Measurements from ENCODE around the gene OR4Q2.
"Not testable (repeated sequence)": the region's sequence is repeated elsewhere in the genome, so short reads cannot be mapped to it uniquely, and the experiment has no call there.

Gene OR4Q2

GRCh38 chr14:20001863-20002262 is at the start of gene OR4Q2:
TSS of gene OR4Q2 (plus strand) at chr14:20002163.
- no peak within 1 kb of the TSS for H3K27ac ChIP-seq
- H3K4me3 ChIP-seq = no peak within 1 kb of the TSS

GRCh38 chr14:19969735-19970134 is 32.2 kb upstream of the OR4Q2 start:
- not testable (repeated sequence) for H3K4me3 ChIP-seq, H3K27ac ChIP-seq

GRCh38 chr14:19974844-19975243 is 27.1 kb upstream of the OR4Q2 start:
- Histone ChIP-seq H3K27ac (no peak overlapping the region), H3K4me3 (no peak overlapping the region)

GRCh38 chr14:19975291-19975690 is 26.7 kb upstream of the OR4Q2 start, which contains the start of gene OR4K15:
TSS of gene OR4K15 (plus strand) at chr14:19975591. CDS start at chr14:19975591, 0 bp downstream.
- no peak within 1 kb of the TSS for H3K27ac ChIP-seq

GRCh38 chr14:19993438-19993837 is 8.5 kb upstream of the OR4Q2 start:
- no peak overlapping the region for H3K4me3 ChIP-seq

More at GRCh38 chr14:19975291-19975690, 26.7 kb upstream of the OR4Q2 start, which contains the start of gene OR4K15:
- H3K4me3 ChIP-seq = no peak within 1 kb of the TSS

GRCh38 chr14:20002319-20002718 is 356 bp downstream of the OR4Q2 start:
- H3K27ac ChIP-seq = no peak overlapping the region

More at GRCh38 chr14:19993438-19993837, 8.5 kb upstream of the OR4Q2 start:
- no peak overlapping the region for H3K27ac ChIP-seq

GRCh38 chr14:20008156-20008555 is 6.2 kb downstream of the OR4Q2 start:
- H3K4me3 ChIP-seq = no peak overlapping the region
- no peak overlapping the region for H3K27ac ChIP-seq

More at GRCh38 chr14:20002319-20002718, 356 bp downstream of the OR4Q2 start:
- H3K4me3 ChIP-seq = no peak overlapping the region

GRCh38 chr14:20019257-20019865 is 17.4 kb downstream of the OR4Q2 start, which contains the start of gene OR4K14:
TSS of gene OR4K14 (minus strand) at chr14:20019307. CDS start at chr14:20015193, 4,114 bp downstream.
- no peak within 1 kb of the TSS for H3K4me3 ChIP-seq
- H3K27ac ChIP-seq = no peak within 1 kb of the TSS

- Histone ChIP-seq H3K27ac (no peak overlapping the region), H3K4me3 (no peak overlapping the region)
Measured at GRCh38 chr14:20031058-20031457, 29.1 kb downstream of the OR4Q2 start.

- H3K4me3 ChIP-seq = no peak overlapping the region
Measured at GRCh38 chr14:20035449-20035848, 33.5 kb downstream of the OR4Q2 start.

GRCh38 chr14:20035938-20036337 is 34.0 kb downstream of the OR4Q2 start, which contains the start of gene OR4K13:
TSS of gene OR4K13 (minus strand) at chr14:20036038. CDS start at chr14:20034758, 1,280 bp downstream.
- H3K27ac ChIP-seq = no peak within 1 kb of the TSS
- H3K4me3 ChIP-seq = no peak within 1 kb of the TSS

More at GRCh38 chr14:20035449-20035848, 33.5 kb downstream of the OR4Q2 start:
- H3K27ac ChIP-seq = no peak overlapping the region

- no peak overlapping the region for H3K27ac ChIP-seq
Measured at GRCh38 chr14:20044243-20044642, 42.3 kb downstream of the OR4Q2 start.

GRCh38 chr14:20048202-20048601 is 46.2 kb downstream of the OR4Q2 start:
- no peak overlapping the region for H3K4me3 ChIP-seq
- no peak overlapping the region for H3K27ac ChIP-seq

More at GRCh38 chr14:20044243-20044642, 42.3 kb downstream of the OR4Q2 start:
- no peak overlapping the region for H3K4me3 ChIP-seq
